K562 (cell line): ENCODE data around the gene TTC23L. TPM values are rescaled to one million over a fixed set of nuclear protein-coding genes. Genes with fewer than 3 reads are reported as not detected.

ENCODE experiments used
- ATAC-seq: fragments of 200-7000 bp; cut with Tn5 transposase; 3 replicates; pipeline ENCODE4 v1.9.1; 2020; ENCODE audit warnings: moderate library complexity
- BruUV-seq: library from RNA; stranded (reverse); fragments of 400-500 nt; replicated peaks from 2 replicates; lab custom pipeline; 2021; lab: Mats Ljungman, UMichigan
- CTCF ChIA-PET: fragments of 300-600 bp; formaldehyde crosslinking; extraction: SDS; loops from one replicate; lab custom pipeline; 2021; ENCODE audit warnings: low intra/inter-chr PET ratio; lab: Yijun Ruan, JAX
- POLR2A ChIA-PET: fragments of 300-600, 350-650 bp; sonication (Branson Sonifier 250); formaldehyde crosslinking; extraction: SDS; loops from one replicate; lab custom pipeline; 2021; ENCODE audit warnings: antibody characterized with exemption, inconsistent platforms; lab: Yijun Ruan, JAX
- DNase-seq, 4 experiments: peaks; one replicate each; pipeline versions ENCODE4 v3.0.0 to v3.0.0-alpha.2; 2011 to 2018; ENCODE audit warnings: low spot score in 3 of 4, mixed read lengths in 3 of 4; ENCODE audit errors: extremely low read depth in 1 of 4
- FAIRE-seq: peaks from 2 replicates; lab custom pipeline; 2011; peaks lifted over from hg19 to GRCh38; lab: Jason Lieb, UNC
- H2AFZ ChIP-seq: 2 replicates; pipeline ENCODE4 v1.6.0; 2011; ENCODE audit warnings: low read depth, low read length, control low read depth, inconsistent platforms
- H3K27ac ChIP-seq: fragments of 200-600 bp; 3 replicates; pipeline ENCODE4 v1.8.0; 2011; ENCODE audit warnings: low read depth, mild to moderate bottlenecking, control low read depth, inconsistent platforms, low read length, moderate library complexity, mixed read lengths; ENCODE audit errors: extremely low read depth
- H3K27me3 ChIP-seq, 2 experiments: fragments of 300-600 bp in 1 of 2; 2 replicates in 1 of 2; 3 replicates in 1 of 2; pipeline versions ENCODE4 v1.6.0 to v1.8.0; 2011; ENCODE audit warnings: inconsistent platforms in 2 of 2, low read length in 2 of 2, mild to moderate bottlenecking in 1 of 2, mixed read lengths in 1 of 2, moderate library complexity in 1 of 2; ENCODE audit not compliant: control insufficient read depth in 2 of 2, insufficient read depth in 2 of 2
- H3K36me3 ChIP-seq: fragments of 300-600 bp; 3 replicates; pipeline ENCODE4 v1.8.0; 2011; ENCODE audit warnings: mild to moderate bottlenecking, low read length, inconsistent platforms; ENCODE audit not compliant: control insufficient read depth, insufficient read depth
- H3K4me1 ChIP-seq, 2 experiments: fragments of 200-600 bp in 1 of 2; replicated peaks in 1 of 2; 2 replicates in 1 of 2; 3 replicates in 1 of 2; pipeline versions ENCODE4 v1.5.1 to v1.8.0; 2011; ENCODE audit warnings: inconsistent platforms in 2 of 2, low read length in 2 of 2, mild to moderate bottlenecking in 1 of 2, mixed read lengths in 1 of 2, moderate library complexity in 1 of 2; ENCODE audit not compliant: control insufficient read depth in 2 of 2, insufficient read depth in 2 of 2
- H3K4me2 ChIP-seq: 2 replicates; pipeline ENCODE4 v1.6.1; 2011; ENCODE audit warnings: low read length, control low read depth, inconsistent platforms, mixed read lengths; ENCODE audit not compliant: insufficient read depth
- H3K4me3 ChIP-seq: fragments of 200-600 bp; sonication (generic), shearing (Covaris generic); 2 replicates; pipeline ENCODE4 v1.5.1; 2016; ENCODE audit warnings: control low read depth, inconsistent platforms
- H3K79me2 ChIP-seq: fragments of 200-600 bp; 3 replicates; pipeline ENCODE4 v1.8.0; 2011; ENCODE audit warnings: low read length, inconsistent platforms; ENCODE audit not compliant: control insufficient read depth, insufficient read depth
- H3K9ac ChIP-seq, 2 experiments: 2 replicates each; pipeline versions ENCODE4 v1.6.0 to v1.6.1; 2011; ENCODE audit warnings: low read depth in 2 of 2, low read length in 2 of 2, control low read depth in 1 of 2, inconsistent platforms in 1 of 2, mild to moderate bottlenecking in 1 of 2, mixed read lengths in 1 of 2; ENCODE audit not compliant: insufficient read depth in 1 of 2
- H3K9me1 ChIP-seq: one replicate; pipeline ENCODE4 v1.6.0; 2011; ENCODE audit warnings: inconsistent platforms, mild to moderate bottlenecking, low read length, moderate library complexity; ENCODE audit not compliant: control insufficient read depth, insufficient read depth
- H3K9me3 ChIP-seq: replicated peaks from 2 replicates; pipeline ENCODE4 v1.5.1; 2011; ENCODE audit warnings: low read depth, low read length, inconsistent platforms; ENCODE audit not compliant: control insufficient read depth, insufficient read depth
- H4K20me1 ChIP-seq: replicated peaks from 2 replicates; pipeline ENCODE4 v1.6.1; 2011; ENCODE audit warnings: low read length, inconsistent platforms, mixed read lengths; ENCODE audit not compliant: control insufficient read depth, insufficient read depth
- CBFB ChIP-seq: sonication (generic); formaldehyde crosslinking; IDR thresholded peaks from 2 replicates; pipeline ENCODE4 v1.4.0; 2020; ENCODE audit warnings: mild to moderate bottlenecking, missing genetic modification reagents
- ELF4 ChIP-seq: fragments of 450-650 bp; formaldehyde crosslinking; IDR thresholded peaks from 2 replicates; pipeline ENCODE4 v1.4.0; 2022; ENCODE audit warnings: missing genetic modification characterization
- EZH2 ChIP-seq: IDR thresholded peaks from 2 replicates; pipeline ENCODE4 v1.6.1; 2012; ENCODE audit warnings: low read depth, mild to moderate bottlenecking, inconsistent platforms, low read length, borderline replicate concordance
- FOXA3 ChIP-seq, 2 experiments: fragments of 450-650 bp in 1 of 2; sonication (generic) in 1 of 2; formaldehyde crosslinking; IDR thresholded peaks in 1 of 2; conservative IDR thresholded peaks in 1 of 2; 2 replicates each; pipeline versions ENCODE4 v1.4.0 to v1.8.0; 2020 to 2022; ENCODE audit warnings: mild to moderate bottlenecking in 2 of 2, missing genetic modification reagents in 1 of 2
- GATA2 ChIP-seq: sonication (generic); formaldehyde crosslinking; IDR thresholded peaks from 2 replicates; pipeline ENCODE4 v1.4.0; 2020; ENCODE audit warnings: mild to moderate bottlenecking, missing genetic modification reagents
- SETDB1 ChIP-seq: IDR thresholded peaks from one replicate; pipeline ENCODE4 v1.6.1; 2012; ENCODE audit warnings: low read length, control low read depth, inconsistent platforms
- TEAD4 ChIP-seq, 2 experiments: sonication (generic) in 1 of 2; formaldehyde crosslinking in 1 of 2; IDR thresholded peaks; 2 replicates each; pipeline versions ENCODE4 v1.6.1 to v1.8.0; 2012 to 2022; ENCODE audit warnings: borderline replicate concordance in 1 of 2, inconsistent platforms in 1 of 2, low read length in 1 of 2, mild to moderate bottlenecking in 1 of 2, missing genetic modification reagents in 1 of 2
- ZNF41 ChIP-seq: fragments of 250-450 bp; sonication (Bioruptor Pico); conservative IDR thresholded peaks from 2 replicates; pipeline ENCODE4 v1.4.0; 2020; ENCODE audit warnings: mild to moderate bottlenecking
- ZNF766 ChIP-seq: fragments of 200-800 bp; sonication (Bioruptor generic); conservative IDR thresholded peaks from 2 replicates; pipeline ENCODE4 v1.6.1; 2016; ENCODE audit warnings: missing genetic modification characterization, missing compliant biosample characterization
- WGBS: fragments of 100-300 bp; shearing (Covaris generic); methylation state at CpG from one replicate; pipeline ENCODE4 v1.1.6; 2016; ENCODE audit warnings: low coverage, mixed read lengths; ENCODE audit not compliant: insufficient coverage; ENCODE audit errors: missing lambda C conversion rate; 5-methylcytosine and 5-hydroxymethylcytosine counted together
- in situ Hi-C: fragments of 300-500 bp; cut with MboI; formaldehyde crosslinking; loops from 4 replicates; pipeline ENCODE4 v1.15.0; 2018; ENCODE audit warnings: inconsistent platforms, mixed read lengths
- intact Hi-C: fragments of 100-400 bp; cut with micrococcal nuclease; formaldehyde crosslinking; loops from 2 replicates; pipeline ENCODE4 v1.14.2; 2022
- polyA plus RNA-seq, 8 experiments: library from polyadenylated mRNA; depleted of rRNA in 4 of 8; stranded (reverse) in 5 of 8; unstranded in 3 of 8; fragments of >200 nt; fragmentation: Nextera tagmentation in 2 of 8; fragmentation: Illumina TruSeq in 1 of 8; extraction: Ambion mirVana in 2 of 8; extraction: Trizol in 1 of 8; gene quantifications; 2 replicates each; pipeline versions ENCODE4 v1.2.1 to v1.2.3, GENCODE V29; 2011 to 2014; ENCODE audit warnings: inconsistent platforms in 1 of 8, missing spikeins in 1 of 8
- total RNA-seq, 7 experiments: library from RNA; depleted of rRNA in 6 of 7; stranded (reverse); fragments of >200 nt in 6 of 7; fragmentation: Illumina TruSeq in 2 of 7; extraction: Trizol in 2 of 7; gene quantifications; 2 replicates each; pipeline versions ENCODE4 v1.2.1 to v1.2.3, GENCODE V29; 2011 to 2021; ENCODE audit warnings: low replicate concordance in 1 of 7
- TF ChIP-seq, protein P1 (sequence below): fragments of 250-450 bp; sonication (Bioruptor Pico); IDR thresholded peaks from 2 replicates; pipeline ENCODE4 v1.4.0; 2020; ENCODE audit warnings: mild to moderate bottlenecking
- TF ChIP-seq, protein P2 (sequence below): IDR thresholded peaks from 2 replicates; pipeline ENCODE4 v1.6.1; 2011; ENCODE audit warnings: borderline replicate concordance, low read depth, mild to moderate bottlenecking, moderate library complexity, low read length; ENCODE audit not compliant: insufficient read depth, poor library complexity, severe bottlenecking

TTC23L gene
- total and polyA plus RNA-seq, 9 of the 15 experiments (the other 6 are each of a cell fraction or from before 2014, with no cell fraction given), result 0.03 to 0.32 (median 0.14) TPM; not detected in 2

GRCh38 chr5:34944044-34944443 is 105.1 kb downstream of the TTC23L start:
- Histone ChIP-seq H3K36me3 (peaks cover 86% of the 10 kb centered on the region), H3K9me3 (no peaks in the 10 kb centered on the region), H4K20me1 (no peaks in the 10 kb centered on the region), H3K4me3 (no peak overlapping the region)
- BruUV-seq, result no TSS peak
- TF ChIP-seq ELF4 (no peak), SETDB1 (no peak), TEAD4 (IDR thresholded peaks at IDR 0.05; ENCODE audit: low read length) (no peak), TEAD4 (CRISPR knock-in tag; IDR thresholded peaks at IDR 0.05; ENCODE audit: borderline replicate concordance) (no peak), GATA2 (CRISPR knock-in tag) (no peak), FOXA3 (CRISPR knock-in tag; conservative IDR thresholded peaks at IDR 0.05 in 1 of 2, IDR thresholded peaks at IDR 0.05 in 1 of 2) (no peak), CBFB (no peak), EZH2 (no peak), ZNF766 (CRISPR knock-in tag) (no peak), ZNF41 (CRISPR knock-in tag) (no peak)
- TF ChIP-seq, protein P1, sequence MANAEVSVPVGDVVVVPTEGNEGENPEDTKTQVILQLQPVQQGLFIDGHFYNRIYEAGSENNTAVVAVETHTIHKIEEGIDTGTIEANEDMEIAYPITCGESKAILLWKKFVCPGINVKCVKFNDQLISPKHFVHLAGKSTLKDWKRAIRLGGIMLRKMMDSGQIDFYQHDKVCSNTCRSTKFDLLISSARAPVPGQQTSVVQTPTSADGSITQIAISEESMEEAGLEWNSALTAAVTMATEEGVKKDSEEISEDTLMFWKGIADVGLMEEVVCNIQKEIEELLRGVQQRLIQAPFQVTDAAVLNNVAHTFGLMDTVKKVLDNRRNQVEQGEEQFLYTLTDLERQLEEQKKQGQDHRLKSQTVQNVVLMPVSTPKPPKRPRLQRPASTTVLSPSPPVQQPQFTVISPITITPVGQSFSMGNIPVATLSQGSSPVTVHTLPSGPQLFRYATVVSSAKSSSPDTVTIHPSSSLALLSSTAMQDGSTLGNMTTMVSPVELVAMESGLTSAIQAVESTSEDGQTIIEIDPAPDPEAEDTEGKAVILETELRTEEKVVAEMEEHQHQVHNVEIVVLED (CRISPR knock-in tag), result no peak
- TF ChIP-seq, protein P2, sequence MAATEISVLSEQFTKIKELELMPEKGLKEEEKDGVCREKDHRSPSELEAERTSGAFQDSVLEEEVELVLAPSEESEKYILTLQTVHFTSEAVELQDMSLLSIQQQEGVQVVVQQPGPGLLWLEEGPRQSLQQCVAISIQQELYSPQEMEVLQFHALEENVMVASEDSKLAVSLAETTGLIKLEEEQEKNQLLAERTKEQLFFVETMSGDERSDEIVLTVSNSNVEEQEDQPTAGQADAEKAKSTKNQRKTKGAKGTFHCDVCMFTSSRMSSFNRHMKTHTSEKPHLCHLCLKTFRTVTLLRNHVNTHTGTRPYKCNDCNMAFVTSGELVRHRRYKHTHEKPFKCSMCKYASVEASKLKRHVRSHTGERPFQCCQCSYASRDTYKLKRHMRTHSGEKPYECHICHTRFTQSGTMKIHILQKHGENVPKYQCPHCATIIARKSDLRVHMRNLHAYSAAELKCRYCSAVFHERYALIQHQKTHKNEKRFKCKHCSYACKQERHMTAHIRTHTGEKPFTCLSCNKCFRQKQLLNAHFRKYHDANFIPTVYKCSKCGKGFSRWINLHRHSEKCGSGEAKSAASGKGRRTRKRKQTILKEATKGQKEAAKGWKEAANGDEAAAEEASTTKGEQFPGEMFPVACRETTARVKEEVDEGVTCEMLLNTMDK, result no peak
- TF ChIP-seq, all 486 proteins: peak for 0
- H2AFZ ChIP-seq, result no peak overlapping the region
- H3K79me2 ChIP-seq, result no peaks in the 10 kb centered on the region
- ChIA-PET CTCF (no interaction called here), POLR2A (interaction anchor here (0.9 to 1.5 kb wide), 6 partner anchors 9 to 16 kb away, joined by 3 to 5 read pairs (median 4); partner anchors contain the start of gene DNAJC21)
- H3K9ac ChIP-seq, result no peak overlapping the region
- no peak overlapping the region for H3K27ac ChIP-seq
- WGBS, result 100% methylated on average over 2 of the region's 2 CpGs
- ATAC-seq (no peak), FAIRE-seq (no peak), DNase-seq (no peak)
- no peaks in the 10 kb centered on the region for H3K9me1 ChIP-seq
- no peak overlapping the region for H3K4me2 ChIP-seq
- no peaks in the 10 kb centered on the region for H3K4me1 ChIP-seq
- in situ Hi-C loops (no loop called here), intact Hi-C loops (no loop called here)
- H3K27me3 ChIP-seq, result no peaks in the 10 kb centered on the region
